Ectodermal cell (in vitro differentiated cells): ENCODE measurements around the gene LSP1.
"Not testable (repeated sequence)": the region's sequence is repeated elsewhere in the genome, so short reads cannot be mapped to it uniquely, and the experiment has no call there.

Source experiments
- H3K27ac ChIP-seq: 2 replicates; pipeline ENCODE4 v1.7.0; 2013; ENCODE audit warnings: mild to moderate bottlenecking, low read depth, low read length; ENCODE audit not compliant: insufficient read depth, poor library complexity, severe bottlenecking
- H3K27me3 ChIP-seq: 2 replicates; pipeline ENCODE4 v1.7.0; 2013; ENCODE audit warnings: mild to moderate bottlenecking, low read length; ENCODE audit not compliant: insufficient read depth, control insufficient read depth, poor library complexity, severe bottlenecking
- H3K36me3 ChIP-seq: one replicate; pipeline ENCODE4 v1.7.0; 2013; ENCODE audit warnings: low read length; ENCODE audit not compliant: control insufficient read depth, insufficient read depth
- H3K4me1 ChIP-seq: one replicate; pipeline ENCODE4 v1.7.0; 2013; ENCODE audit warnings: low read length; ENCODE audit not compliant: control insufficient read depth, insufficient read depth
- H3K4me3 ChIP-seq: 2 replicates; pipeline ENCODE4 v1.7.0; 2013; ENCODE audit warnings: low read depth, low read length, control low read depth; ENCODE audit not compliant: insufficient read depth
- H3K9me3 ChIP-seq: 2 replicates; pipeline ENCODE4 v1.7.0; 2013; ENCODE audit warnings: mild to moderate bottlenecking, low read length, moderate library complexity; ENCODE audit not compliant: control insufficient read depth
- WGBS, 2 experiments: methylation state at CpG; one replicate each; pipeline ENCODE4 v1.1.7; 2013; ENCODE audit warnings: missing lambda C conversion rate in 2 of 2; 5-methylcytosine and 5-hydroxymethylcytosine counted together

LSP1 gene

GRCh38 chr11:1939006-1939625 is 86.2 kb downstream of the LSP1 start:
- H3K4me3 ChIP-seq: no peak overlapping the region
- H3K27me3 ChIP-seq: no peaks in the 10 kb centered on the region
- H3K36me3 ChIP-seq: no peaks in the 10 kb centered on the region
- H3K9me3 ChIP-seq: no peaks in the 10 kb centered on the region
- no peaks in the 10 kb centered on the region for H3K4me1 ChIP-seq
- WGBS, 2 experiments: 85 to 88% methylated on average over 23 of the region's 23 CpGs
- H3K27ac ChIP-seq: no peak overlapping the region

DNA sequence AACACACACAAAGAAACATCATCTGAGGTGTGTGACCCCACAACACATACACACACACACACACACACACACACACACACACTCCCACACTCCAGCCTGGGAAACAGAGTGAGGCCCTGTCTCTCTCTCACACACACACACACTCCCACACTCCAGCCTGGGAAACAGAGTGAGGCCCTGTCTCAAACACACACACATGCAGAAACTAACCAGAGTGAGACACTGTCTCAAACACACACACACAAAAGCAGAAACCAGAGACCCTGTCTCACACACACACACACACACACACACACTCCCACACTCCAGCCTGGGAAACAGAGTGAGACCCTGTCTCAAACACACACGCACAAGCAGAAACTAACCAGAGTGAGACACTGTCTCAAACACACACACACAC is 86.9 kb downstream of the LSP1 start:
- not testable (repeated sequence) for H3K27me3 ChIP-seq, H3K36me3 ChIP-seq, H3K4me1 ChIP-seq, H3K27ac ChIP-seq, H3K4me3 ChIP-seq, H3K9me3 ChIP-seq
- 90 to 97% methylated on average over 1 of the region's 1 CpG for WGBS, 2 experiments
